ENCODE results near the gene HNMT. TPM values are rescaled to one million over a fixed set of nuclear protein-coding genes. Genes with fewer than 3 reads are reported as not detected.
"Not testable (repeated sequence)": the region's sequence is repeated elsewhere in the genome, so short reads cannot be mapped to it uniquely, and the experiment has no call there.

Gene HNMT
- polyA plus RNA-seq, 4 donors, result 60.8 to 72.6 (median 64.1) TPM

DNA sequence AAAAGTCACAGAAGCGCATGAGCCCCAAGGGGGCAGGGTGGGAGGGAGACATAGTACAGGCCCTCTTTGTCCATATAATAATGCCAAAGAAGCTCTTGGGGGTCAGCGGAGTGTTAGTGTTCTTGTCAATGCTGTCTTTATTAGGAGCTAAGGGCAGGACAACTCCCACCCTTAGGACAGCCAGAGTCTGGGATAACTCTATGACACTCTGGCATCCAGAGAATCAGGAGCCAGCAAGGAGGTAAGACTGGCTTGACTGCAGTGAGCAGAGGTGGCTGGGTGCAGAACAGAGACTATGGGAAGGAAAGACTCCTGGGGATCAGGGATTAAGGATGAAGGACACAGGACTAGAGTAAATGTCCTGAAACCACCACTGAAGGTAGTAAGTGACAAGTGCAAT is 19.0 kb upstream of the HNMT start:
- DNase-seq (ENCODE audit: low read depth in 4 of 4, low spot score in 3 of 4), result no peak

DNA sequence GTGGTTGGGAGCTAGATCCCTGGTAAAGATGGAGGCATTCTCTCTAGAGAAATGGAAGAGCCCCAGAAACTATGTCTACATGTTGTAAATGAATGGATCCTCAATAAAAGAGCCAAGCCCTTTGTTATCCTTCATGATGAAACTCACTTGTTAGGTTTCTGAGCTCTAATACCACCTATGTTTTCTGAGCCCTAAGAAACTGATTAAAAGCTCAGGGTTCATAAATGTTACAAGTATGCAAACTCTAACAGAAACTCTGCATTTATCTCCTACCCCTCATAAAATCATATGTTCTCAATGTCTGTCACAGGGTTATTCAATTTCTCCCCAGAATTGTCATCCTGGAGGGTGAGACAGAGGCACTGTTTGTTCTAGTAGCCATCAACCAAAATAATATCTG is 18.0 kb upstream of the HNMT start:
- no peak for DNase-seq (ENCODE audit: low read depth in 4 of 4, low spot score in 3 of 4)

DNA sequence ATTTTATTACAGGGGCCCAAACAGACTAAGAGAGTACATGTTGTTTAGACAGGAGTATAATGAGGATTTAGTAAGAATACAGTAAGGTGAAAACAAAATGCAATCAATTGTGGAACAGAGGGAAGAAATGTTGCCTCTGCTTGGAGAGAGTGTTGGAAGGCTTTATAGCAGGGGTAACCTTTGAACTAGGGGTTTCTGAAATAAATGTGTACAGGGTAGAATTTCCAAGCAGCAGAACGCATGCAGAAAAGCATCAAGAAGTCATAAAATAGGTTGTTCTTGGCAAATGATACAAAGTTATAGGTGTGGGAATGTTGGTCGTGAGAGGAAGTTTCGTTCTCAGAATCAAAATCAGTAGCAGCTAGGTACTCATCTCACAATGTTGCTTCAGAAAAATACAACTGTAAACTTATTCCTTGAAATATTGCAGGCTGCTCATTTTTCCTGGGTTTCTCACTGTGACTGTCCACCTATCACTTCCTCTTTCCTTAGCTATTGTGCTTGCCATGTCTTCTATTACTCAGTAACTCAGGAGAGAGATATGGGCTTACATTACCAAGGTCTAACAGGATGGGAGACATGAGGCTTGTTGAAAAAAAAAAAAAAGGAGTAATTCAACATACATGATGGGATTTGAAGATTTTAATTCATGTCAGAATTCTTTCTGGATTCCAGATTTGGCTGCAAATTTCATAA is 17.1 kb upstream of the HNMT start:
- DNase-seq (ENCODE audit: low read depth in 4 of 4, low spot score in 3 of 4), result no peak

DNA sequence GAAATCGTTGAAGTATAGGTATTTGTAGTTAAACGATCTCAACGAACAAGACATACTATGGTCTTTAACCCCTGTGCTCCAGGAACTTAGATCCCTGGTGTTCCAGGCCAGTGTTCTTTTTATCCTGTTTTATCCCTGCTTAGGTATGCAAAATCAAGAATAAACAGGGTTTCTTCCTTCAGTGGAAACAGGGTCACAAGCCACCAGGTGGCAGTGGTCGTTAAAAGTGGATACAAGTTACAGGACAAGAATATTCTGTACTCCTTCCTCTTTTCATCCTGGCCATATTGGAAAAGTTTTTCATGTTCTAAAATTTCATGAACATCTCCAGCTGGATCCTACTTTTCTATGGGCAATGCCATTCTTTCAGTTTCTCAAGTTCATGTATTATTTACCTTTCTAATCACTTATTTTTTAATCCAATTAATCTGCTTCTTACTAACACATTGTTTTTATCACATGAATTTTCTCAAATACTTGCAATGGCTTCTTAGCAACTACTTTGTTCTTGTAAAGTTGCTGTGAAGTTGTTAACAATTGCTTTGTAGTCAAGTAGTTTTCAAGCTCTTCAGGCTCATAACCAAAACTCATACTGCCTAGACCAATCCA is 16.4 kb upstream of the HNMT start:
- DNase-seq (ENCODE audit: low read depth in 4 of 4, low spot score in 3 of 4), result no peak

DNA sequence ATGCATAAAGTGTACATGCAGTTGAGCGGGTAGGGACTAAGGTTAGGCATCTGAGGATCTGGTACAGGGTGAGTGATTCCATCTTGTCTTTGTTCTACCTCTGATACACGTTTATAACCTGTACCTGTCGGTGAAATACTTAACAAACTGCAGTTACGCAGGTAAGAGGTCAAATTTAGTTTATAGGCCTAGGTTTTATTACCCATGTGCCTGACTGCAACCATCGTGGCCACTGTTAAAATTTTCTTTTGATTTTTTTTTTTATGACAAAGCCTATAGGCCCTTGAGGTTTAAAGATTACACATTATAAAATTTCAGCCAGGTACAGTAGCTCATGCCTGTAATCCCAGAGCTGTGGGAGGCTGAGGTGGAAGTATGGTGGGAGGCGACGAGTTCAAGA is 15.4 kb upstream of the HNMT start:
- DNase-seq (ENCODE audit: low read depth in 4 of 4, low spot score in 3 of 4), result no peak

DNA sequence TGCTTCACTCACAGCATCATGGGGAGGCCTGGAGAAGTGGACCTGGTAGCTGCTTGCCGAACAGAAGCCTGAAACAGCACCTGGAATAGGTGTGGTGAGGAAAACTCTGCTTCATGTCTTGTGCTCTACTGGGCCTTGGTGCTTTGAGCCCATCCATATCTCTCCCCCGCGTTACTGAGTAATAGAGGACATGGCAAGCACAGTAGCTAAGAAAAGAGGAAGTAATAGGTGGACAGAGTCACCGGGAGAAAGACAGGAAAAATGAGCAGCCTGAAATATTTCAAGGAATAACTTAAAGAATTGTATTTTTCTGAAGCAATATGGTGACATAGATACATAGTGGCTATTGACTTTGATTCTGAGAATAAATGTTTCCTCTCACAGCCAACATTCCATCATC is 14.0 kb upstream of the HNMT start:
- DNase-seq (ENCODE audit: low read depth in 4 of 4, low spot score in 3 of 4), result no peak

DNA sequence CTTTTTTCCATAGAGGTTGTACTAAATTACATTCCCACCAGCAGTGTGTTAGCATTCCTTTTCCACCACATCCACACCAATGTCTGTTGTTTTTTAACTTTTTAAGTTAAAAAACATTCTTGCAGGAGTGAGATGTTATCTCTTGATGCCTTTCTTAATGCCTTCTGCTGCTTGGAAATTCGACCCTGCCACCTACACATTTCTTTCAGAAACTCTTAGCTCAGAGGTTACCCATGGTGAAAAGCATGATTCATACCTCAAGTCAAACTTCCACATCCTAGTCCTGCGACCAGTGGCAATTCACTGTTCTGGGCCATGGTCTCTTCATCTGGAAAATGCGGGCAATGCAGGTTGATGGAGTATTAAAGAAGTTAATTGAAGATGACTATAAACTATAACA is 12.7 kb upstream of the HNMT start:
- no peak for DNase-seq (ENCODE audit: low read depth in 4 of 4, low spot score in 3 of 4)

DNA sequence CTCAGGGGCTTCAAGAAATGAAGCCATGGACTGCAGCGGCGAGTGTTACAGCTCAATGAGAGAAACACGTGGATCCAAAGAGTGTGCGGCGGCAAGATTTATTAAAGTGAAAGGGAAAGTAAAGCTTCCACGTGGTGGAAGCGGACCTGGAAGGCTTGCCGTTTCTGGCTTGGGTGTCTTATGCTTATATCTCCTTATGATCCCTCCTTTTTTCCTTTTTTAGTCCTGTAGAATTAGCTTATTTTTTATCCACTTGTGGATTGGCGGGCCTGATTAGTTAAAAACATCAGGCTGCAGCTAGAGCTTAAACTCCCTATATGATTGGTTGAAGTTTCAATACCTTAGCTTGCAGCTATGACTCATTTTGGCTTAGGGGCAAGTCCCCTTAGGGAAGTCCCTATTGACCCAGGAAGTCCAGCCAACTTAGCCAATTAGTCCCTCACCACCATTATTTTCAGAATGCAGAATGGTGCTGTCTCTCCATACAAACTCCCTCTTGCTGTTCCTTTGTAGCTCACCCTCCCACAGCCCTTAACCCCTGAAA is 11.6 kb upstream of the HNMT start:
- DNase-seq (ENCODE audit: low read depth in 4 of 4, low spot score in 3 of 4), result no peak

DNA sequence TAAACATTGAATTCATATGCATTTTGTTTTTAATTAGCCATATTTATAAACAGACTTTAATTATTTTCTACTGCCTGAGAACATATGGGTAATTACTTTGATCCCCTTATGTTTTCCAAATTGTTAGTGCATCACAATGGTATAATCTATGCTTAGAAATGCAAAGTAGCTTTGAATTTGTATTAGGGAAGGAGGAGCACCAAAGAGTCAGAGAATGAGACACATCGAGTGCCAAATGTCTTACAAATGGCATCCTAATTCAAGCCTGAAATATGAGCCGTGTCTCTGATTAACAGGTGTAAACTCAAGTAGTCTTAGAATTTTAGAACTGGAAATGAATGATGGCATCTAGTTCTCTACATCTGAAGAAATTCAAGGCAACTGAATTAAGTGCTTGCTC is 8.7 kb upstream of the HNMT start:
- DNase-seq (ENCODE audit: low read depth in 4 of 4, low spot score in 3 of 4), result no peak

DNA sequence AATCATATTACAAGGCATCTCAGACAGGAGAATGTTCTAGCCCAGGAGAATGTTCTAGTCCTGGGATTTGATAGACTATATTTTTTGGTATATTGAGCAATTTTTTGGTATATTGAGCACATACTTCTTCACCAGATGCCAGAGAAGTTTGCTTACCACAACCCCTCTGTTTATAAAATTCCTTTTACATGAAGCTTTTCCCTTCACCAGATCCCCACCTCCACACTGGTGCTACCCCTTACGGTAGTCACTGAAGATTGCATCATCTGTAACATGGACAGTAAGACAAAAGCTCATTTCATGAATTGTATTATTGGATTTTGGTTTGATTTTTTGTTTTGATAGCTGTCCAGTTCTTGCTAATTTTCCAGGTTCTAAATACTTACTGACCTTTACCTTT is 7.2 kb upstream of the HNMT start:
- no peak for DNase-seq (ENCODE audit: low read depth in 4 of 4, low spot score in 3 of 4)

DNA sequence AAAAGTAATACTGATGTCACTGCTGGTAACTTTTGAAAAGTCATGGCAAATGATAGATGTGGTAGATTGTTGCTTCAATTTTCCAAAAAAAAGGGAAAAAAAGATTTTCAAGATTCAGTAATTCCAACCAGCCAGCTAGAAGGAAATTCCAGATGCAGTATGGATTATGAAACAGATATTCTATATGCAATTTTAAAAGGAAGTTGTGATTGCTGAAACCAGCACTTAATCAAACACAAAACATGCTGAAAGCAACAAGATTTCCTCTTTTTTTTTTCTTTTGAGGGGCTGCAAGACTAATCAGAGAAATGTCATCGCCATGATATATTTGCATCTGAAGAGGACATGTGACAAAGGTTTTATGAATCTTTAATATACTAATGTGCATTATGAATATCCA is 5.1 kb upstream of the HNMT start:
- no peak for DNase-seq (ENCODE audit: low read depth in 4 of 4, low spot score in 3 of 4)

DNA sequence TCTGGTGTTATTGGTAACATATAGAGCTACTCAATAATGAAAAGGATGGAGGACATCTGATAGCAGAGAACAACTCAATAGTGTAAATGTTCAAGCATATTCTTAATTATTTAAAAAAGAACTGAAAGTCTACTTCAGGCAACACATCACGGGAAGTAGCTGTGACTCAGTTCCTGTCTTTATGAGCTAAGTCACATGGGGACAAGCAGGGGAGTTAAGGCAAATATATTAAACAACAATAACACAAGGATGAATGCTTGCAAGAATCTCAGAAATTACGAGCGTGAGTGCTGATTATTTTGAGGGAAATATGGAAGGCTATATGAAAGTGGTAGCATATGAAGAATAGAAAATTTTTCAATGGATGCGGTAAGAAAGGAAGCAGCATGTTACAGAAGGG is 4.0 kb upstream of the HNMT start:
- DNase-seq (ENCODE audit: low read depth in 4 of 4, low spot score in 3 of 4), result no peak

DNA sequence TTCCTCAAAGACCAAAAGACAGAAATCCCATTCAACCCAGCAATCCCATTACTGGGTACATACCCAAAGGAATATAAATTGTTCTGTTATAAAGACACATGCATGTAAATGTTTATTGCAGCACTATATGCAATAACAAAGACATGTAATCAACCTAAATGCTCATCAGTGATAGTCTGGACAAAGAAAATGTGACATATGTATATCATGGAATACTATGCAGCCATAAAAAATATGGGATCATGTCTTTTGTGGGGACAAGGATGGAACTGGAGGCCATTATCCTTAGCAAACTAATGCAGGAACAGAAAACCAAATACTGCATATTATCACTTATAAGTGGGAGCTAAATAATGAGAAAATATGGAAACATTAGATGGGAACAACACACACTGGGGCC is 2.7 kb upstream of the HNMT start:
- DNase-seq (ENCODE audit: low read depth in 4 of 4, low spot score in 3 of 4), result no peak

DNA sequence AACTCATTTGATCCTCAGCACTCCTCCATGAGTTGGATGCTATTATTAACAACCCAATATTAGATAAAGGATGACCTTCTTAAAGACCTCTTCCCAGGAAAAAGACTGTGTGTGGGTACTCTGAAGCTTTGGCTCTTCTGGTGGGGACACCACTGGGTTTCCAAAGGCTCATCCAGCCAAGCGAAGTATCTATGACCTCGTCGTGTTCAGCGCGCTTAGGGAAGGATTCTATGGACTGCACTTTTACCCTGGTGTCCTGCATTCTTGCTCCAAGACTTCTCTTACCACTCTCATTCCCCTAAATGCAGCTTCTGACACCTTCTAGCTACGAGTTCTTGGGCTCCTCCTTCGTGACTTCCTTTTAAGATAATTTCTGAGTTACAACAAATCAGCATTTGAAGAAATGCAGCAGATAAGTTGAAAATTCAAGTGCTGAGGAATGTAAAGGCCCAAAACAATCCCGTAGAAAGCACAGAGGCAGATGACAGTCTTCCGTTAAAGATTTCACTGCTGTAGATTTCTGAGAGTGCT is 673 bp upstream of the HNMT start:
- no peak for DNase-seq (ENCODE audit: low read depth in 4 of 4, low spot score in 3 of 4)

DNA sequence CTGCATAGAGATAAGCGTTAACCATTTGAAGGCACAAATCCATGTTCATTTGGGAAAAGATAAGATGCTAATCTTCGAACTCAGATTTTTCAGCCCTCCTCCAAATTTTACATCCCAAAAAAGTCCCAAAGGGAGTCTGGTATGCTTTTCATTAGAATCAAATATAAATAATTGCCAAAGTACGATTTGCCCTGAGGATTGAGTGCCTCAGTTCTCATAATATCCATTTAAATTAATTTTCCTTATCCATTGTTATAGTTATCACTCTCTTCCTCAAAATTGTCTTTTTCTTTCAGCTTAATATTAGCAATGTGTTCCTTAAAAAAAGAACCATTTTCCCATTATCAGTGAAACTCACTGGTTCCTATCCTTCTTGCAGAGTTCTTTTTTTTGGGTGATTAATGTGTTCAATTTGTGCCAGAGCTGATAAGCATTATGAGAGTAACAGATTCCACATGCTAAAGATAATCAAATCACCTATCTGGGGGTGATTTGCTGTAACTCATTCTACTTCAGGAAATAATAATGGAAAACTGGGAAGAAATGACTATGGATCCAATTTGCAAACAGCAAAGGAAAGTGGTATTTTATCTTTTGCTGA is 686 bp downstream of the HNMT start:
- no peak for DNase-seq (ENCODE audit: low read depth in 4 of 4, low spot score in 3 of 4)

DNA sequence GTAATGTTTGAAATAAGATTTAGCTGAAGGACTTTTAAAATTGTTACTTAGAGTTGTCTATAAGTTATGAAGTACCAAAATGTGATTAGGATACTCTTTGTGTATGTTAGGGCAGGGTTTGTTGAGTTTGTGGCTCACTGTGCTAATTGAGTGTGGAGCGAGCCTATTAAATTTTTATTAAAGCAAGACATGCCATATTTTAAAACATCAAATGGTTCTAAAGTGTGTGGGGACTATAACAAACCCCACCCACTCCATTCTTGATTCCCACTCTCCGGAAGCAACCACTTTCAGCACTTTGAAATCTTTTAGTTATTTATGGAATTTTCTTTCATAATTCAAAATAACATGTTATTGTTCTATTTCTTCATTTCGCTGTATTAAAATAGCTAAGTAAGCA is 1.8 kb downstream of the HNMT start:
- no peak for DNase-seq (ENCODE audit: low read depth in 4 of 4, low spot score in 3 of 4)

DNA sequence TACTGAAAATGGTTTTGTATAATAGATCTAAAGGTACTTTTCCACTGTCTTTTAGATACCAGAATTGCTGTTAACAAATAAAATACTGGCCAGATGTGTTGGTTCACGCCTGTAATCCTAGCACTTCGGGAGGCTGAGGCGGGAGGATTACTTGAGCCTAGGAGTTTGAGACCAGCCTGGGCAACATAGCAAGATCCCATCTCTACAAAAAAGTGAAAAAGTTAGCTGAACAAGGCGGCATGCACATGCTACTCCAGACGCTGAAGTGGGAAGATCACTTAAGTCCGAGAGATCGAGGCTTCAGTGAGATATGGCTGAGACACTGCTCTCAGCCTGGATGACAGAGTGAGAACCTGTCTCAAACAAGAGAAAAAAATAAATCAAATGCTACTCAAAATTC is 2.8 kb downstream of the HNMT start:
- no peak for DNase-seq (ENCODE audit: low read depth in 4 of 4, low spot score in 3 of 4)

DNA sequence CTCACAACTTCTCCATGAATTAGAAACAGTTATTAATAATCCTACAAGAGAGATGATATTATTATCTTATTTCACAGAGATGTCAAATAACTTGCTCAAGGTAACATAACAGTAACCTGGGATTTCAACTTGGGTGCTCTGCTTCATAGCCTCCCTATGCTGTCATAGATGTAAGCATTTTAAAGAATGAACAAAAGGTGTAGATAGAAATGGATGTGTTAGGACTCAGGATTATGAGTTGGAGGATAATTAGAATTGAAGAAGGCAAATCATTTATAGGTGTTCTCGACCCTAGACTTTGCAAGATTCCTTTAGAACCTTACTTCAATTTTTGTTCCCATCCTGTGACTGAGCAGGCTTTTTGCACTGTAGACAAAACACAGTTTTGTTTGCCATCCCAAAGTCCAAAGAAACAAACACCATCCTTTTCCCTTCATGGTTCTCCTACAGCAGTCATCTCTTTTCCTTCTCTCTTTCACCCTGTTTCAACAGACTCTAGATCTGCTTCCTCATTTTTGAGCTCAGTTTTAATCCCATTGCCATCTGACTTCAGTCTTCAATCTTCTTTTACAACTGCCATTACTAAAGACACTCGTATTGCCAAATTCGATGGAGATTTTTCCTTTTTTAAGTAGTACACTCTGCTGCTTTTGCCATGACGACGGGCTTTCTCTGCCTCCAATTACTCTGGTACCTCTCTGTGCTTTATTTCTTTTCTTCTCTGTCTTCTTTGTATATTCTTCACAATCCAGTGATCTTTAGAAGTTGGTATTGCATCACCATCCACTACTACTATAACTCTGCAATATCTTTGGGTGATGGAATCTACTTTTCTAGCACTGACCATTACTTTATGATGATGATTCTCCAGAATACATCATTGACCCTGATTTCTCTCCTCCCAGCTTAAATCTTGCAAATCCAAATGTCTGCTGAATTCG is 4.5 kb downstream of the HNMT start:
- no peak for DNase-seq (ENCODE audit: low read depth in 4 of 4, low spot score in 3 of 4)

DNA sequence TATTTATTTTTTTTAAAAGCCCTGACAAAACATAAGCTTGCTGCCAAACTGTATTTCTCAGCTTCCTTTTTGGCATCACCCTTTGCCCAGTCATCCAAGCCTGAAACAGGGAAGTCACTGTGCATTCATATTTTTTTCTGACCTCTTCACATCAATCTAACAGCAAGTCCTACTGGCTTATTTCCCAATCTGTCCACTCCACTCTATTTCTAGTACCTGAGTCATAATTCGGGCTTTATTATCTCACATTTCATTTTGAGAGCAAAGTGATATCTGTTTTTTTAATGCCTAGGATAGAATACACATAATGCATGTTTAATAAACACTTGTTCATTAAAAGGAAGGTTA is 5.1 kb downstream of the HNMT start:
- DNase-seq (ENCODE audit: low read depth in 4 of 4, low spot score in 3 of 4), result no peak

DNA sequence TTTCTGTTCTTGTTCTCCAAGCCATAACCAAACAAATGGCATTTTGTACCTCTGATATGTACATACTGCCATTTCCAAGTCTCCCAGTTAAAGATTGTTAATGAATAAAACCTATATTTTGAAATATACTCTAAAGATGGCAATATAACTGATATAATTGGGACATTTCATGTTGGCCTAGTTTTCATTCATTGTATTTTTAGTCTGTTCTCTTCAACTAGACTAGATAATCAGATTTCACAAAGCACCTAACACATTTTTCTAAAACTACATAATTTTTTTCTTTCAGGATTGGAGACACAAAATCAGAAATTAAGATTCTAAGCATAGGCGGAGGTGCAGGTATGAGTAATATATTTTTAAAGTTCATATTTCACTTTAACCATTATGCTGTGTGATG is 5.6 kb downstream of the HNMT start:
- DNase-seq (ENCODE audit: low read depth in 4 of 4, low spot score in 3 of 4), result no peak

DNA sequence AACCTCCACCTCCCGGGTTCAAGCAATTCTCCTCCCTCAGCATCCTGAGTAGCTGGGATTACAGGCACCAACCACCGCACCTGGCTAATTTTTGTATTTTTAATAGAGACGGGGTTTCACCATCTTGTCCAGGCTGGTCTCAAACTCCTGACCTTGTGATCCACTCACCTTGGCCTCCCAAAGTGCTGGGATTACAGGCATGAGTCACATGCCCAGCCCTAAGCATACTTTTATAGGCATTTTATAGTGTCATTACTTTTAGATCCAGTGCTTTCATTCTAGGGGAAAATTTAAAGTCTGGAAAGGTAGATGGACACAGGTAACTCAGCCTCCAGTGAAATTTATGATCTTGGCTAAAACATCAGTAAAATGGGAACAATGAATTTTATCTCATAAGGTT is 7.0 kb downstream of the HNMT start:
- not testable (repeated sequence) for DNase-seq (ENCODE audit: low read depth in 4 of 4, low spot score in 3 of 4)
